Body of pancreas (tissue), 4 donors: ENCODE measurements around the gene CADPS.

Source experiments
- POLR2A ChIP-seq, 3 donors: fragments of 450-650 bp; IDR thresholded peaks; one replicate each; pipeline ENCODE4 v1.6.1; 2016; ENCODE audit warnings: antibody characterized with exemption in 3 of 3, mild to moderate bottlenecking in 2 of 3
- TF ChIP-seq, protein P1 (sequence below), 7 experiments: fragments of 450-650 bp in 4 of 7; fragments of 200-600 bp in 3 of 7; sonication (generic) in 3 of 7; IDR thresholded peaks; one replicate each; pipeline ENCODE4 v1.5.1; 2016 to 2019; ENCODE audit warnings: antibody characterized with exemption in 7 of 7

DNA sequence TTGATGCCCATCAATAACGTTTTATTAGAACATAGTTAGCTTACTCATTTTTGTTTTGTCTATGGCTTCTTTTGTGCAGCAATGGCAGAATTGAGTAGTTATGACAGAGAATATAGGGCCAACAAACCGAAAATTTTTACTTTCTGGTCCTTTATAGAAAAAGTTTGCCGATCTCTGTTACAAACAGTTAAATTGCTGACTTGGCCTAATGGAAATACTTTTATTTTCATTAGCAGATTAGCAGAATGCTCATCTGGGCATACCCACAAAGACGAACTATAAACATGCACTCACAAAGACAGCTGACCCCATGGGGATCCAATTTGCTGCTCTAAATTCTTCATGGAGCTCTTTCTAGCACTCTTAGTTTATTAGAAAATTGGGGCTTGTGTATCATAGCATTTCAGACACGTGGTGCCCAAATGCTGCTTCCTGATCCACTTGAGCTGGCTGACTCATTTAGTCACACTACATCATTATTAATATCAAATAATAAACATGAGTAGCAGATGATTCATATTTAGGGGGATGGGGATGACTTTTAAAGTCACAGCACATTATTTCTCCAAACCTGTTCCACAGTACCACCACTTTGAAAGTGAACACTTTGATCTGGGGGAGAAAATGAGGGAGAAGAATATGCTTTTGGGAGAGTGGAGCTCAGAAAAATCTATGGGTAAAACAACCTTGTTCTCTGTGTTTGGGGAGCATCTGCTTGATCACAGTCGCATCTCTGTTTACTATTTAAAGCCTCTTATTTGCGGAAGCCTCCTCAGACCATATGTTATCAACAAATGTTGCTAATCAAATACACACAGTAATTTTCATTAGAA lies 273.8 kb downstream of the CADPS start:
- TF ChIP-seq POLR2A (IDR thresholded peaks at IDR 0.05), result no peak
- TF ChIP-seq, protein P1, sequence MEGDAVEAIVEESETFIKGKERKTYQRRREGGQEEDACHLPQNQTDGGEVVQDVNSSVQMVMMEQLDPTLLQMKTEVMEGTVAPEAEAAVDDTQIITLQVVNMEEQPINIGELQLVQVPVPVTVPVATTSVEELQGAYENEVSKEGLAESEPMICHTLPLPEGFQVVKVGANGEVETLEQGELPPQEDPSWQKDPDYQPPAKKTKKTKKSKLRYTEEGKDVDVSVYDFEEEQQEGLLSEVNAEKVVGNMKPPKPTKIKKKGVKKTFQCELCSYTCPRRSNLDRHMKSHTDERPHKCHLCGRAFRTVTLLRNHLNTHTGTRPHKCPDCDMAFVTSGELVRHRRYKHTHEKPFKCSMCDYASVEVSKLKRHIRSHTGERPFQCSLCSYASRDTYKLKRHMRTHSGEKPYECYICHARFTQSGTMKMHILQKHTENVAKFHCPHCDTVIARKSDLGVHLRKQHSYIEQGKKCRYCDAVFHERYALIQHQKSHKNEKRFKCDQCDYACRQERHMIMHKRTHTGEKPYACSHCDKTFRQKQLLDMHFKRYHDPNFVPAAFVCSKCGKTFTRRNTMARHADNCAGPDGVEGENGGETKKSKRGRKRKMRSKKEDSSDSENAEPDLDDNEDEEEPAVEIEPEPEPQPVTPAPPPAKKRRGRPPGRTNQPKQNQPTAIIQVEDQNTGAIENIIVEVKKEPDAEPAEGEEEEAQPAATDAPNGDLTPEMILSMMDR (IDR thresholded peaks at IDR 0.05), result no peak
